B cell (primary cell): ENCODE data around the gene OCA2. TPM values are rescaled to one million over a fixed set of nuclear protein-coding genes. Genes with fewer than 3 reads are reported as not detected.

Source experiments
- ATAC-seq: fragments of 200-7000 bp; cut with Tn5 transposase; one replicate; pipeline ENCODE4 v1.10.0; 2021; ENCODE audit warnings: low read depth, mild to moderate bottlenecking, moderate number of reproducible peaks, moderate library complexity
- CTCF ChIA-PET: fragments of 350-600 bp; sonication (Branson Sonifier 250); formaldehyde crosslinking; loops from one replicate; lab custom pipeline; 2021; ENCODE audit warnings: antibody characterized with exemption, inconsistent platforms; lab: Charles Lee
- POLR2A ChIA-PET: fragments of 350-600 bp; sonication (Branson Sonifier 250); formaldehyde crosslinking; loops from one replicate; lab custom pipeline; 2021; ENCODE audit warnings: antibody characterized with exemption; lab: Charles Lee
- DNase-seq: peaks from one replicate; pipeline ENCODE4 v3.0.0; 2013
- H2AFZ ChIP-seq: 2 replicates; pipeline ENCODE4 v1.6.1; 2012; ENCODE audit warnings: mild to moderate bottlenecking, low read depth, low read length; ENCODE audit not compliant: insufficient read depth, poor library complexity, severe bottlenecking
- H3K27ac ChIP-seq, 2 donors: 1 replicate in 1 of 2; 2 replicates in 1 of 2; pipeline ENCODE4 v1.5.1; 2012 to 2013; ENCODE audit warnings: low read length in 2 of 2, mild to moderate bottlenecking in 2 of 2, moderate library complexity in 1 of 2
- H3K27me3 ChIP-seq, 4 experiments: fragments of 200-600 bp in 1 of 4; sonication (generic) in 1 of 4; replicated peaks in 1 of 4; 1 replicate in 2 of 4; 2 replicates in 2 of 4; pipeline versions ENCODE4 v1.6.1 to v1.7.0; 2013 to 2016; ENCODE audit warnings: low read length in 3 of 4, mild to moderate bottlenecking in 2 of 4, mixed read lengths in 1 of 4, moderate library complexity in 1 of 4; ENCODE audit not compliant: insufficient read depth in 4 of 4, control insufficient read depth in 3 of 4; ENCODE audit errors: control extremely low read depth in 1 of 4
- H3K36me3 ChIP-seq, 2 experiments: replicated peaks in 1 of 2; 1 replicate in 1 of 2; 2 replicates in 1 of 2; pipeline versions ENCODE4 v1.6.1 to v1.7.1; 2013; ENCODE audit warnings: low read length in 1 of 2; ENCODE audit not compliant: insufficient read depth in 2 of 2, control insufficient read depth in 1 of 2; ENCODE audit errors: control extremely low read depth in 1 of 2, extremely low read depth in 1 of 2
- H3K4me1 ChIP-seq, 2 donors: fragments of 200-600 bp in 1 of 2; sonication (generic) in 1 of 2; 1 replicate in 1 of 2; 2 replicates in 1 of 2; pipeline versions ENCODE4 v1.5.1 to v1.6.1; 2013 to 2017; ENCODE audit warnings: low read length in 2 of 2; ENCODE audit not compliant: control insufficient read depth in 2 of 2, insufficient read depth in 2 of 2
- H3K4me2 ChIP-seq: replicated peaks from 2 replicates; pipeline ENCODE3; 2012; ENCODE audit warnings: mild to moderate bottlenecking, low read depth, low read length; ENCODE audit not compliant: poor library complexity, severe bottlenecking
- H3K4me3 ChIP-seq, 5 experiments: fragments of 200-600 bp in 1 of 5; sonication (generic) in 1 of 5; 1 replicate in 3 of 5; 2 replicates in 2 of 5; pipeline versions ENCODE4 v1.5.1 to v1.7.0; 2011 to 2016; ENCODE audit warnings: low read length in 4 of 5, mild to moderate bottlenecking in 4 of 5, low read depth in 2 of 5, control low read depth in 1 of 5, moderate library complexity in 1 of 5; ENCODE audit not compliant: insufficient read depth in 1 of 5; ENCODE audit errors: control extremely low read depth in 1 of 5, extremely low read depth in 1 of 5
- H3K79me2 ChIP-seq: fragments of 200-600 bp; sonication (generic); one replicate; pipeline ENCODE4 v1.6.0; 2016; ENCODE audit warnings: low read length; ENCODE audit not compliant: control insufficient read depth, insufficient read depth
- H3K9ac ChIP-seq: fragments of 200-600 bp; sonication (generic); 2 replicates; pipeline ENCODE4 v1.6.1; 2017; ENCODE audit warnings: mild to moderate bottlenecking, low read length, moderate library complexity
- H3K9me3 ChIP-seq, 3 donors: one replicate each; pipeline versions ENCODE4 v1.6.1 to v1.7.1; 2013; ENCODE audit warnings: low read length in 2 of 3; ENCODE audit not compliant: control insufficient read depth in 2 of 3, insufficient read depth in 1 of 3; ENCODE audit errors: control extremely low read depth in 1 of 3
- H4K20me1 ChIP-seq: 2 replicates; pipeline ENCODE4 v1.6.0; 2012; ENCODE audit warnings: mild to moderate bottlenecking, low read length; ENCODE audit not compliant: insufficient read depth, control insufficient read depth, poor library complexity, severe bottlenecking
- H3K27ac Mint-ChIP-seq: one replicate; pipeline ENCODE4 v1.8.0; 2021; ENCODE audit warnings: mixed read lengths
- H3K27me3 Mint-ChIP-seq: one replicate; pipeline ENCODE4 v1.8.0; 2021; ENCODE audit warnings: mixed read lengths
- H3K4me1 Mint-ChIP-seq: one replicate; pipeline ENCODE4 v1.8.0; 2021; ENCODE audit warnings: mixed read lengths
- H3K4me3 Mint-ChIP-seq: one replicate; pipeline ENCODE4 v1.8.0; 2021; ENCODE audit warnings: mixed read lengths
- H3K9me3 Mint-ChIP-seq: one replicate; pipeline ENCODE4 v1.8.0; 2022; ENCODE audit warnings: mixed read lengths; ENCODE audit not compliant: insufficient read depth
- EZH2 ChIP-seq: IDR thresholded peaks from 2 replicates; pipeline ENCODE4 v1.6.1; 2012; ENCODE audit warnings: borderline replicate concordance, low read depth, mild to moderate bottlenecking, moderate library complexity, low read length; ENCODE audit not compliant: insufficient read depth, poor library complexity, severe bottlenecking
- WGBS: methylation state at CpG from one replicate; pipeline ENCODE4 v1.1.5; 2013; ENCODE audit warnings: missing lambda C conversion rate; ENCODE audit not compliant: insufficient coverage; 5-methylcytosine and 5-hydroxymethylcytosine counted together
- intact Hi-C: fragments of 100-400 bp; cut with micrococcal nuclease; formaldehyde crosslinking; loops from one replicate; pipeline ENCODE4 v1.10.0; 2022
- polyA plus RNA-seq: library from polyadenylated mRNA; depleted of rRNA; stranded (reverse); fragments of >200 nt; gene quantifications from 2 replicates; pipeline ENCODE4 v1.2.3, GENCODE V29; 2012
- total RNA-seq, 2 donors: library from RNA; stranded (reverse); fragments of 120-200 nt in 1 of 2; gene quantifications; 1 replicate in 1 of 2; 2 replicates in 1 of 2; pipeline versions ENCODE4 v1.2.3 to v1.2.4, GENCODE V29; 2013 to 2022
- TF ChIP-seq, protein P1 (sequence below): fragments of 200-600 bp; IDR thresholded peaks from one replicate; pipeline ENCODE4 v1.8.0; 2022; ENCODE audit warnings: antibody characterized with exemption, mild to moderate bottlenecking

Gene OCA2
- total and polyA plus RNA-seq, 2 donors (not counting 1 experiment from before 2014, with no cell fraction given), result 0.12 TPM; not detected in 1

DNA sequence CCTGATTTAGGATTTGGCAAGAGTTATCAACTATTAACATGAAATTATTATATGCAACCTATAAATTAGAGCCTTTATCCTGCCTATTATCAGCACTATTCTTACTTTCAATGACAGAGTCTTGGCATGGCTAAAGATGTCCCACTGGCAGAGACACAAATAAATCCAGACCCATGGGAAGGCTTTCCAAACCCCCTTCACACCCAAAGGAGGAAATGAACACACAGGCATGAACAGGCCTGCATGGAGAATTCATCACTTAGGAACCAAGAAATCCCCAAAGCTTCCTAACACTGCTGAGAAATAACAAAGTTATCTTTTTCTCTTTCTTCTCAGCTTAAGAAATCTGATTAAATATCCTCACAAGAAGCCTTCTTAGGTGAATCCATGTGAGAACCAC, 213.9 kb downstream of the OCA2 start:
- DNase-seq (no peak), ATAC-seq (no peak)
- peaks cover 0 to 10% (median 3%) of the 10 kb centered on the region in 3 donors for H3K9me3 ChIP-seq
- H3K79me2 ChIP-seq, result no peaks in the 10 kb centered on the region
- no peaks in the 10 kb centered on the region for H4K20me1 ChIP-seq
- Mint-ChIP-seq H3K9me3 (peaks cover 8% of the 10 kb centered on the region), H3K4me1 (no peaks in the 10 kb centered on the region), H3K27ac (no peak overlapping the region), H3K4me3 (no peak overlapping the region), H3K27me3 (no peaks in the 10 kb centered on the region)
- H3K36me3 ChIP-seq, result no peaks in the 10 kb centered on the region
- no peak for TF ChIP-seq EZH2
- TF ChIP-seq, protein P1, sequence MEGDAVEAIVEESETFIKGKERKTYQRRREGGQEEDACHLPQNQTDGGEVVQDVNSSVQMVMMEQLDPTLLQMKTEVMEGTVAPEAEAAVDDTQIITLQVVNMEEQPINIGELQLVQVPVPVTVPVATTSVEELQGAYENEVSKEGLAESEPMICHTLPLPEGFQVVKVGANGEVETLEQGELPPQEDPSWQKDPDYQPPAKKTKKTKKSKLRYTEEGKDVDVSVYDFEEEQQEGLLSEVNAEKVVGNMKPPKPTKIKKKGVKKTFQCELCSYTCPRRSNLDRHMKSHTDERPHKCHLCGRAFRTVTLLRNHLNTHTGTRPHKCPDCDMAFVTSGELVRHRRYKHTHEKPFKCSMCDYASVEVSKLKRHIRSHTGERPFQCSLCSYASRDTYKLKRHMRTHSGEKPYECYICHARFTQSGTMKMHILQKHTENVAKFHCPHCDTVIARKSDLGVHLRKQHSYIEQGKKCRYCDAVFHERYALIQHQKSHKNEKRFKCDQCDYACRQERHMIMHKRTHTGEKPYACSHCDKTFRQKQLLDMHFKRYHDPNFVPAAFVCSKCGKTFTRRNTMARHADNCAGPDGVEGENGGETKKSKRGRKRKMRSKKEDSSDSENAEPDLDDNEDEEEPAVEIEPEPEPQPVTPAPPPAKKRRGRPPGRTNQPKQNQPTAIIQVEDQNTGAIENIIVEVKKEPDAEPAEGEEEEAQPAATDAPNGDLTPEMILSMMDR, result no peak
- no peak overlapping the region for H3K4me2 ChIP-seq
- ChIA-PET POLR2A (no interaction called here), CTCF (no interaction called here)
- H2AFZ ChIP-seq, result no peak overlapping the region
- peaks cover 0 to 3% (median 0%) of the 10 kb centered on the region in 4 experiments for H3K27me3 ChIP-seq
- no peak overlapping the region for H3K27ac ChIP-seq
- H3K4me1 ChIP-seq, result no peaks in the 10 kb centered on the region
- intact Hi-C loops, result no loop called here
- no peak overlapping the region for H3K4me3 ChIP-seq
- no peak overlapping the region for H3K9ac ChIP-seq

GRCh38 chr15:27884726-27885125, 214.4 kb downstream of the OCA2 start:
- H3K9me3 Mint-ChIP-seq, result peaks cover 7% of the 10 kb centered on the region

More at GRCh38 chr15:27884726-27885125, 214.4 kb downstream of the OCA2 start:
- Histone ChIP-seq H3K27ac (no peak overlapping the region), H4K20me1 (no peaks in the 10 kb centered on the region), H3K27me3 (peaks cover 0 to 3% (median 0%) of the 10 kb centered on the region in 4 experiments), H3K4me2 (no peak overlapping the region), H3K4me3 (no peak overlapping the region), H3K79me2 (no peaks in the 10 kb centered on the region), H3K9ac (no peak overlapping the region), H3K36me3 (no peaks in the 10 kb centered on the region), H2AFZ (no peak overlapping the region), H3K4me1 (no peaks in the 10 kb centered on the region), H3K9me3 (peaks cover 0 to 9% (median 2%) of the 10 kb centered on the region in 3 donors)
- ChIA-PET CTCF (no interaction called here), POLR2A (no interaction called here)
- intact Hi-C loops, result no loop called here
- TF ChIP-seq, protein P1, result no peak
- TF ChIP-seq EZH2, result no peak
- Mint-ChIP-seq H3K4me3 (no peak overlapping the region), H3K27ac (no peak overlapping the region), H3K4me1 (no peaks in the 10 kb centered on the region), H3K27me3 (no peaks in the 10 kb centered on the region)
- WGBS, result 92% methylated on average over 4 of the region's 4 CpGs
- no peak for ATAC-seq
- no peak for DNase-seq
